Common myeloid progenitor, CD34-positive (primary cell): Measurements from ENCODE around the gene SLTM. TPM values are rescaled to one million over a fixed set of nuclear protein-coding genes. Genes with fewer than 3 reads are reported as not detected.

Experiments used
- CTCF ChIA-PET: fragments of 350-600 bp; sonication (Branson Sonifier 250); formaldehyde crosslinking; loops from one replicate; lab custom pipeline; 2021; ENCODE audit warnings: antibody characterized with exemption; lab: Charles Lee
- POLR2A ChIA-PET: fragments of 350-600 bp; sonication (Branson Sonifier 250); formaldehyde crosslinking; loops from one replicate; lab custom pipeline; 2021; ENCODE audit warnings: antibody characterized with exemption; lab: Charles Lee
- DNase-seq, 3 donors: peaks; one replicate each; pipeline versions ENCODE4 v3.0.0 to v3.0.0-alpha.2; 2013
- H3K27ac ChIP-seq, 2 experiments: 1 replicate in 1 of 2; 2 replicates in 1 of 2; pipeline ENCODE4 v1.7.0; 2013; ENCODE audit warnings: inconsistent platforms in 2 of 2, low read length in 2 of 2, mild to moderate bottlenecking in 2 of 2, low read depth in 1 of 2, moderate library complexity in 1 of 2; ENCODE audit not compliant: severe bottlenecking in 2 of 2, insufficient read depth in 1 of 2, poor library complexity in 1 of 2
- H3K27me3 ChIP-seq, 5 experiments: replicated peaks in 2 of 5; 1 replicate in 3 of 5; 2 replicates in 2 of 5; pipeline versions ENCODE4 v1.6.1 to v1.7.0; 2013; ENCODE audit warnings: low read length in 4 of 5, mild to moderate bottlenecking in 2 of 5, moderate library complexity in 2 of 5, inconsistent platforms in 1 of 5; ENCODE audit not compliant: insufficient read depth in 5 of 5, control insufficient read depth in 4 of 5
- H3K36me3 ChIP-seq, 4 experiments: 1 replicate in 2 of 4; 2 replicates in 2 of 4; pipeline versions ENCODE4 v1.6.1 to v1.7.0; 2013; ENCODE audit warnings: low read length in 3 of 4, control low read depth in 1 of 4, mild to moderate bottlenecking in 1 of 4; ENCODE audit not compliant: control insufficient read depth in 4 of 4, insufficient read depth in 4 of 4
- H3K4me1 ChIP-seq, 4 experiments: 1 replicate in 3 of 4; 2 replicates in 1 of 4; pipeline versions ENCODE4 v1.6.1 to v1.7.1; 2013; ENCODE audit warnings: low read length in 3 of 4, mild to moderate bottlenecking in 3 of 4, control low read depth in 1 of 4, inconsistent platforms in 1 of 4, moderate library complexity in 1 of 4; ENCODE audit not compliant: control insufficient read depth in 4 of 4, insufficient read depth in 4 of 4; ENCODE audit errors: control extremely low read depth in 1 of 4
- H3K4me3 ChIP-seq, 7 experiments: 1 replicate in 4 of 7; 2 replicates in 3 of 7; pipeline versions ENCODE4 v1.5.1 to v1.7.0; 2013; ENCODE audit warnings: mild to moderate bottlenecking in 7 of 7, low read length in 6 of 7, moderate library complexity in 6 of 7, inconsistent platforms in 2 of 7, low read depth in 2 of 7, control low read depth in 1 of 7; ENCODE audit not compliant: insufficient read depth in 4 of 7, control insufficient read depth in 1 of 7; ENCODE audit errors: extremely low read depth in 1 of 7
- H3K9me3 ChIP-seq, 5 experiments: 1 replicate in 4 of 5; 2 replicates in 1 of 5; pipeline versions ENCODE4 v1.6.1 to v1.7.1; 2013; ENCODE audit warnings: low read length in 4 of 5, mild to moderate bottlenecking in 2 of 5, inconsistent platforms in 1 of 5, low read depth in 1 of 5, moderate library complexity in 1 of 5; ENCODE audit not compliant: control insufficient read depth in 4 of 5, insufficient read depth in 2 of 5; ENCODE audit errors: control extremely low read depth in 1 of 5
- WGBS: methylation state at CpG from one replicate; pipeline ENCODE4 v1.1.5; 2013; ENCODE audit not compliant: insufficient coverage; 5-methylcytosine and 5-hydroxymethylcytosine counted together
- polyA plus RNA-seq: library from polyadenylated mRNA; unstranded; fragments of 120-200 nt; gene quantifications from one replicate; pipeline ENCODE4 v1.2.1, GENCODE V29; 2013

The SLTM gene
- polyA plus RNA-seq, result 161 TPM

DNA sequence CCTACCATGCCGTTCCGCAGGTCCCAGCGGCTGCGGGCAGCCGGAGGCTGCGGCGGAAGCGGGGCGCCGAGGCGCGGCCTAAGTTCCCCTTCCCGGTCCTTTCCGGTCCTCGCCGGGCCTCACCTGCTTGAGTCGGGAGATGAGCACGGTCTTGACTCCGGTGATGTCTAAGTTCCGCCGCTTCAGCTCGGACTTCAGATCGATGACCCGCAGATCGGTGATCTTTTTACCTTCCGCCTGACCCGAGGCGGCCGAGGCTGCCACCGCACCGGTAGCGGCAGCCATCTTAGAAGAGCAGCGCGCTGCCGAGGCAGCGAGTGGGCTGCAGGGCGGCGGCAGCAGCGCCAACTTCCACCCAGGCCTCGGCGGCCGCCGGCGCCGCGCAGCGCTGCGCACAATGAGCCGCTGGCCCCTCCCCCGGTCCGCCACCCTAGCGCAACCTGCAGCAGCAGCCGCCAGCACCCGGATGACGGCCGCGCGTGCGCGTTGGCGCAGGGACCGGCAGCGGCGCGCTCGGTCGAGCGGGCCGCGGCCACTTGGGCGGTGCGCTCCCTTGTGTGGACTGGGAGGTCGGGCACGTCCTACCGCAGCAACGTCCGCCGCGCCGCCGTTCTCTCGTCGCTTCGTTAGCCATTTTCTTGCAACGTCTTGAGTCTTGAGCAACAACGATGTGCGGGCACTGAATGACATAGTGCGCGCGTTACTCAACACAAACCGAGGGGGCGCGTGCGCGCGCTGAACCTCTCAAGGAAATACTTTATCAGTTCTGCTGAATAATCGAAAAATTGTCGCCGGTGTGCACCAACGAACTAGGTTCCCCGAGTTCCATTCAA lies at the start of gene SLTM:
Gene SLTM, minus strand, starts transcription at position 399 of the 833 bp plus-strand sequence. Its CDS starts 114 bp downstream, at position 285.
- peak; percentile 95 to 98 (median 98) for DNase-seq
- H3K27me3 ChIP-seq, result no peaks in the 10 kb centered on the region
- WGBS, result under 1% methylated on average over 100 of the region's 101 CpGs

GRCh38 chr15:58983261-58983660 lies 49.8 kb upstream of the SLTM start:
- H3K9me3 ChIP-seq, result no peaks in the 10 kb centered on the region
- H3K27me3 ChIP-seq, result no peaks in the 10 kb centered on the region
- H3K4me1 ChIP-seq, result peaks cover 6 to 18% (median 10%) of the 10 kb centered on the region in 4 experiments
- H3K27ac ChIP-seq, result no peak overlapping the region
- ChIA-PET CTCF (interaction anchor here (2.1 kb wide), 1 partner anchor 74 kb away, joined by 5 read pairs; no protein-coding TSS in a partner anchor), POLR2A (no interaction called here)
- DNase-seq, result no peak
- WGBS, result no CpG with 5 or more reads among the region's 2 CpGs
- H3K36me3 ChIP-seq, result no peaks in the 10 kb centered on the region
- H3K4me3 ChIP-seq, result no peak overlapping the region

More for the DNA sequence above, at the start of gene SLTM:
- H3K9me3 ChIP-seq, result no peaks in the 10 kb centered on the region
- peaks cover 12 to 26% (median 24%) of the 10 kb centered on the region in 4 experiments for H3K4me1 ChIP-seq
- H3K27ac ChIP-seq, result peak within 1 kb of the TSS; percentile 97 to 98
- ChIA-PET POLR2A (no interaction called here), CTCF (no interaction called here)
- peak within 1 kb of the TSS; percentile 91 to 99 (median 95) for H3K4me3 ChIP-seq
- peaks cover 0 to 15% (median 3%) of the 10 kb centered on the region in 4 experiments for H3K36me3 ChIP-seq

- peak overlapping the region in 1 of 2 experiments; percentile 50 for H3K27ac ChIP-seq
- no peaks in the 10 kb centered on the region for H3K36me3 ChIP-seq
- POLR2A ChIA-PET, result no interaction called here
- WGBS, result 100% methylated on average over 3 of the region's 6 CpGs
- peak; percentile 16 to 61 (median 53) for DNase-seq
- H3K9me3 ChIP-seq, result no peaks in the 10 kb centered on the region
- no peaks in the 10 kb centered on the region for H3K27me3 ChIP-seq
- peaks cover 5 to 15% (median 7%) of the 10 kb centered on the region in 4 experiments for H3K4me1 ChIP-seq
- CTCF ChIA-PET, result interaction anchor here (0.6 to 1.4 kb wide), 6 partner anchors 9 to 288 kb away, joined by 3 to 5 read pairs (median 4); no protein-coding TSS in a partner anchor
- H3K4me3 ChIP-seq, result peak overlapping the region in 3 of 7 experiments; percentile 20 to 44 (median 22)
Measured at GRCh38 chr15:58981808-58982475, 48.5 kb upstream of the SLTM start.

DNA sequence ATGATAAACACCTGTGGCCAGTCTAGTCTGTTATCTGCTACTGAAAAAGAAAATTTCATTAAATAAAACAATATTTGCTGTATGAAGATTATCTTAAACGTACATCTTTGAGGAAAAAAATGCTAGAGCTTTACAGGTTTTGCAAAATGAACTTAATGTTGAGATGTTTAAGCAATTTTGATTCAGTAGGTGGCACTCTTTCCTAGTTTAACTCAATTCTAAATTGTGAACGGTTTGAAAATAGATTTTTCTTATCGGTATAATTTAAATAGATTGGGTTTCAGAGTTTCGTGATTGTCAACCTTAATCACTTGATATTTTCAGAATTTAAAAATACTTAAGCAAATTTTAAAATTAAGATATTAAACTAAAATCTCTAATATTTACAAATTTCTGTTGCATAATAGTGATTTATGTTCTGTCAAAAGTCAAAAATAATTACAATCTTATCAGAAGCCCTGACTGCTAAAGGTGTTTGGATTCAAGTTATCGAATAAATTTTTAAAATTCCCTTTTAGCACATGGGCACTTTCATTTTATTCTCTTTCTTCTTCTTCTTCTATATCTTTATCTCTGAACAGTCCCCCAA lies 47.0 kb upstream of the SLTM start:
- H3K9me3 ChIP-seq, result no peaks in the 10 kb centered on the region
- POLR2A ChIA-PET, result no interaction called here
- peak overlapping the region in 1 of 7 experiments; percentile 5 for H3K4me3 ChIP-seq
- peak; percentile 56 to 80 (median 74) for DNase-seq
- CTCF ChIA-PET, result interaction anchor here (0.6 to 2.3 kb wide), 12 partner anchors 11 to 512 kb away, joined by 3 to 8 read pairs (median 3); no protein-coding TSS in a partner anchor
- WGBS, result no CpG with 5 or more reads among the region's 5 CpGs
- peaks cover 9 to 22% (median 13%) of the 10 kb centered on the region in 4 experiments for H3K4me1 ChIP-seq
- H3K27me3 ChIP-seq, result no peaks in the 10 kb centered on the region
- H3K36me3 ChIP-seq, result no peaks in the 10 kb centered on the region
- H3K27ac ChIP-seq, result no peak overlapping the region

GRCh38 chr15:58977887-58978286 lies 44.4 kb upstream of the SLTM start:
- H3K27me3 ChIP-seq, result peaks cover 0 to 5% (median 2%) of the 10 kb centered on the region in 5 experiments
- ChIA-PET CTCF (interaction anchor here (0.7 kb wide), 1 partner anchor 147 kb away, joined by 3 read pairs; no protein-coding TSS in a partner anchor), POLR2A (no interaction called here)
- H3K9me3 ChIP-seq, result no peaks in the 10 kb centered on the region
- H3K27ac ChIP-seq, result no peak overlapping the region
- peaks cover 9 to 25% (median 18%) of the 10 kb centered on the region in 4 experiments for H3K4me1 ChIP-seq
- no peak overlapping the region for H3K4me3 ChIP-seq
- peak in 1 of 3 donors; percentile 28 for DNase-seq
- no peaks in the 10 kb centered on the region for H3K36me3 ChIP-seq

GRCh38 chr15:58967479-58967878 lies 34.0 kb upstream of the SLTM start:
- CTCF ChIA-PET, result interaction anchor here (0.6 to 1.6 kb wide), 3 partner anchors 8 to 37 kb away, joined by 3 read pairs; no protein-coding TSS in a partner anchor

More at GRCh38 chr15:58967479-58967878, 34.0 kb upstream of the SLTM start:
- H3K27me3 ChIP-seq, result no peaks in the 10 kb centered on the region
- no CpG with 5 or more reads among the region's 2 CpGs for WGBS
- no peak overlapping the region for H3K27ac ChIP-seq
- POLR2A ChIA-PET, result no interaction called here
- no peaks in the 10 kb centered on the region for H3K4me1 ChIP-seq
- no peaks in the 10 kb centered on the region for H3K36me3 ChIP-seq
- H3K4me3 ChIP-seq, result no peak overlapping the region
- no peaks in the 10 kb centered on the region for H3K9me3 ChIP-seq
- DNase-seq, result no peak
